ENCODE measurements around the gene FRMD7. TPM values are rescaled to one million over a fixed set of nuclear protein-coding genes. Genes with fewer than 3 reads are reported as not detected.

FRMD7 gene
- total RNA-seq, 2 donors from 2014 or later = not detected

DNA sequence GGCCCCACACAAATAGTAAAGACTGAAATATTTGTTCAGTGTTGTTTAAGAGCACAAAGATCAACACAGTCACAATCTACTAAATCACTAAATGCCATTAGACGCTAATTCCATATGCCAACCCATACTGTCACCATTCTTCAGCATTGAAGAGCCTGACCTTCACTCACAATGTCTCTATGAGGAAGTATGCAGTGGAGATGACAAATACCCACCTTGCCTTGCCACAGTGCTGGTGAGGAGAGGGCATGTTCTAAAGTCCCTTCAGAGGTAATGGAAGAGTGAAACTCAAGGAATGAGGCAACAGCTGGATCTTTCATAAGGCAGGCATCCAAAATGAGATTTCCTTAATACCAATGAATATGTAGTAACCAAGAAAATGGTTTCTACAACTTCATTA is 50.4 kb downstream of the FRMD7 start:
- Histone ChIP-seq H3K9me3 (no peaks in the 10 kb centered on the region), H3K4me3 (no peak overlapping the region), H3K36me3 (no peaks in the 10 kb centered on the region), H3K27me3 (replicated peaks; ENCODE audit: insufficient read depth) (no peaks in the 10 kb centered on the region), H3K4me1 (replicated peaks) (no peaks in the 10 kb centered on the region), H3K27ac (no peak overlapping the region)
- intact Hi-C loops (cut with DNase I) = no loop called here
- 83% methylated on average over 1 of the region's 1 CpG for WGBS
- TF ChIP-seq POLR2AphosphoS5 (IDR thresholded peaks at IDR 0.05) (no peak), POLR2A (IDR thresholded peaks at IDR 0.05) (no peak)
- TF ChIP-seq, protein P1, sequence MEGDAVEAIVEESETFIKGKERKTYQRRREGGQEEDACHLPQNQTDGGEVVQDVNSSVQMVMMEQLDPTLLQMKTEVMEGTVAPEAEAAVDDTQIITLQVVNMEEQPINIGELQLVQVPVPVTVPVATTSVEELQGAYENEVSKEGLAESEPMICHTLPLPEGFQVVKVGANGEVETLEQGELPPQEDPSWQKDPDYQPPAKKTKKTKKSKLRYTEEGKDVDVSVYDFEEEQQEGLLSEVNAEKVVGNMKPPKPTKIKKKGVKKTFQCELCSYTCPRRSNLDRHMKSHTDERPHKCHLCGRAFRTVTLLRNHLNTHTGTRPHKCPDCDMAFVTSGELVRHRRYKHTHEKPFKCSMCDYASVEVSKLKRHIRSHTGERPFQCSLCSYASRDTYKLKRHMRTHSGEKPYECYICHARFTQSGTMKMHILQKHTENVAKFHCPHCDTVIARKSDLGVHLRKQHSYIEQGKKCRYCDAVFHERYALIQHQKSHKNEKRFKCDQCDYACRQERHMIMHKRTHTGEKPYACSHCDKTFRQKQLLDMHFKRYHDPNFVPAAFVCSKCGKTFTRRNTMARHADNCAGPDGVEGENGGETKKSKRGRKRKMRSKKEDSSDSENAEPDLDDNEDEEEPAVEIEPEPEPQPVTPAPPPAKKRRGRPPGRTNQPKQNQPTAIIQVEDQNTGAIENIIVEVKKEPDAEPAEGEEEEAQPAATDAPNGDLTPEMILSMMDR (IDR thresholded peaks at IDR 0.05) = no peak
- DNase-seq (ENCODE audit: low spot score) = no peak

DNA sequence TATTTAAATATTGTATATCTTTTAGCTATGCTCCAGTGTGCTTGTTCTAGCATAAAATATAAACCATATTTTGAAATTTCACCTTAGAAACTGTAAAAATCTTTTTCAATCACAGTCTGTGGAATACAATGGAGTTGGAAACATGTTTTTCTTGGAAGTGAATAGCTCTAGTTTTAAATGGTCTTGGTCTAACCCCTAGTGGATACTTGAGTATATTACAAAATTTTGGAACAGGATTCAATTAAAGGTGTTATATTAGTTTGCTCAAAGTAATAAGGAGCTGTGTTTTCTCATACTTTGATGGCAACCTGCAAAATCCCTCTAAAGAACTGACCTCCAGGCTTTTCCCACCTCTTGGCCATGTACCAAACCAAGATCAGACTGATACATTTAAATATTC is 56.6 kb downstream of the FRMD7 start:
- DNase-seq (ENCODE audit: low spot score) = no peak
- H3K4me1 ChIP-seq (replicated peaks) = no peaks in the 10 kb centered on the region
- no peak for TF ChIP-seq POLR2A (IDR thresholded peaks at IDR 0.05)
- TF ChIP-seq, protein P1 (IDR thresholded peaks at IDR 0.05) = peak in 2 of 4 experiments; percentile 41 to 49
- H3K9me3 ChIP-seq = no peaks in the 10 kb centered on the region
- no peaks in the 10 kb centered on the region for H3K36me3 ChIP-seq
- no peaks in the 10 kb centered on the region for H3K27me3 ChIP-seq (replicated peaks; ENCODE audit: insufficient read depth)
- intact Hi-C loops (cut with DNase I) = loop anchor here (5.0 kb wide), 1 partner anchor 224 kb away; no protein-coding TSS in a partner anchor
- no peak overlapping the region for H3K4me3 ChIP-seq
- no peak overlapping the region for H3K27ac ChIP-seq

- DNase-seq (ENCODE audit: low spot score) = no peak
- Histone ChIP-seq H3K36me3 (no peaks in the 10 kb centered on the region), H3K27ac (no peak overlapping the region), H3K4me3 (no peak overlapping the region), H3K4me1 (replicated peaks) (no peaks in the 10 kb centered on the region), H3K9me3 (no peaks in the 10 kb centered on the region), H3K27me3 (replicated peaks; ENCODE audit: insufficient read depth) (no peaks in the 10 kb centered on the region)
- no peak for TF ChIP-seq POLR2AphosphoS5 (IDR thresholded peaks at IDR 0.05)
- no peak for TF ChIP-seq POLR2A (IDR thresholded peaks at IDR 0.05)
- TF ChIP-seq, protein P1 (IDR thresholded peaks at IDR 0.05) = no peak
- WGBS = 95% methylated on average over 1 of the region's 1 CpG
- intact Hi-C loops (cut with DNase I) = no loop called here
Observed at GRCh38 chrX:132068405-132068804, 59.4 kb downstream of the FRMD7 start.

GRCh38 chrX:132063862-132064261 is 64.0 kb downstream of the FRMD7 start:
- Histone ChIP-seq H3K27ac (no peak overlapping the region), H3K36me3 (no peaks in the 10 kb centered on the region), H3K27me3 (replicated peaks; ENCODE audit: insufficient read depth) (no peaks in the 10 kb centered on the region), H3K4me1 (replicated peaks) (no peaks in the 10 kb centered on the region), H3K9me3 (no peaks in the 10 kb centered on the region), H3K4me3 (no peak overlapping the region)
- WGBS = 88% methylated on average over 2 of the region's 4 CpGs
- no peak for DNase-seq (ENCODE audit: low spot score)
- TF ChIP-seq, protein P1 (IDR thresholded peaks at IDR 0.05) = no peak
- TF ChIP-seq POLR2AphosphoS5 (IDR thresholded peaks at IDR 0.05) (no peak), POLR2A (IDR thresholded peaks at IDR 0.05) (no peak)
- intact Hi-C loops (cut with DNase I) = loop anchor here (5.0 kb wide), 1 partner anchor 42 kb away; the partner anchor contains the start of gene STK26

- Histone ChIP-seq H3K27ac (no peak overlapping the region), H3K9me3 (no peaks in the 10 kb centered on the region), H3K4me1 (replicated peaks) (no peaks in the 10 kb centered on the region), H3K4me3 (no peak overlapping the region), H3K36me3 (no peaks in the 10 kb centered on the region), H3K27me3 (replicated peaks; ENCODE audit: insufficient read depth) (no peaks in the 10 kb centered on the region)
- WGBS = 94% methylated on average over 3 of the region's 3 CpGs
- DNase-seq (ENCODE audit: low spot score) = no peak
- no peak for TF ChIP-seq POLR2A (IDR thresholded peaks at IDR 0.05)
- TF ChIP-seq, protein P1 (IDR thresholded peaks at IDR 0.05) = no peak
- TF ChIP-seq POLR2AphosphoS5 (IDR thresholded peaks at IDR 0.05) = no peak
- intact Hi-C loops (cut with DNase I) = loop anchor here (5.0 kb wide), 1 partner anchor 41 kb away; the partner anchor contains the start of gene STK26
Observed at GRCh38 chrX:132063334-132063733, 64.5 kb downstream of the FRMD7 start.
